ENCODE data around the gene CDKL4. TPM values are rescaled to one million over a fixed set of nuclear protein-coding genes. Genes with fewer than 3 reads are reported as not detected.
A peak's percentile ranks its signal among the peaks of the same experiment; 100 is the strongest.

The CDKL4 gene
- total and polyA plus RNA-seq, 5 donors from 2014 or later, result 0.25 to 1.6 (median 0.43) TPM

- Mint-ChIP-seq H3K4me1 (peaks cover 23 to 33% (median 28%) of the 10 kb centered on the region in 4 donors), H3K27me3 (no peaks in the 10 kb centered on the region), H3K9me3 (no peaks in the 10 kb centered on the region), H3K36me3 (peaks cover 7% of the 10 kb centered on the region), H3K27ac (peak overlapping the region; percentile 75 to 98 (median 75)), H3K4me3 (peak overlapping the region in 1 of 4 donors; percentile 24)
- H3K4me1 ChIP-seq (ENCODE audit: control insufficient read depth, insufficient read depth, low read length, poor library complexity, severe bottlenecking), result peaks cover 22% of the 10 kb centered on the region
- H3K36me3 ChIP-seq (ENCODE audit: control insufficient read depth, insufficient read depth, low read length), result no peaks in the 10 kb centered on the region
- H3K4me3 ChIP-seq (ENCODE audit: low read depth, low read length), result peak overlapping the region; percentile 6
- peak overlapping the region; percentile 60 for H3K27ac ChIP-seq (ENCODE audit: insufficient read depth, low read length, poor library complexity, severe bottlenecking)
- no peaks in the 10 kb centered on the region for H3K9me3 ChIP-seq (ENCODE audit: control insufficient read depth in 2 of 2, low read length in 2 of 2)
- ATAC-seq (ENCODE audit: low read depth in 2 of 2) (peak; percentile 60 to 73), DNase-seq (peak in 2 of 3 donors; percentile 21 to 67)
- no peaks in the 10 kb centered on the region for H3K27me3 ChIP-seq (ENCODE audit: control insufficient read depth, insufficient read depth, low read length)
Measured at GRCh38 chr2:39266139-39266805, 22.5 kb upstream of the CDKL4 start.

- Mint-ChIP-seq H3K9me3 (no peaks in the 10 kb centered on the region), H3K36me3 (peaks cover 10% of the 10 kb centered on the region), H3K4me1 (peaks cover 23 to 33% (median 28%) of the 10 kb centered on the region in 4 donors), H3K27ac (peak overlapping the region in 2 of 3 donors; percentile 77 to 87), H3K4me3 (peak overlapping the region in 3 of 4 donors; percentile 4 to 50 (median 39)), H3K27me3 (no peaks in the 10 kb centered on the region)
- no peaks in the 10 kb centered on the region for H3K27me3 ChIP-seq (ENCODE audit: control insufficient read depth, insufficient read depth, low read length)
- H3K27ac ChIP-seq (ENCODE audit: insufficient read depth, low read length, poor library complexity, severe bottlenecking), result peak overlapping the region; percentile 60
- peak overlapping the region; percentile 52 for H3K4me3 ChIP-seq (ENCODE audit: low read depth, low read length)
- DNase-seq (peak in 1 of 3 donors; percentile 34), ATAC-seq (ENCODE audit: low read depth in 2 of 2) (no peak)
- H3K9me3 ChIP-seq (ENCODE audit: control insufficient read depth in 2 of 2, low read length in 2 of 2), result no peaks in the 10 kb centered on the region
- peaks cover 22% of the 10 kb centered on the region for H3K4me1 ChIP-seq (ENCODE audit: control insufficient read depth, insufficient read depth, low read length, poor library complexity, severe bottlenecking)
- no peaks in the 10 kb centered on the region for H3K36me3 ChIP-seq (ENCODE audit: control insufficient read depth, insufficient read depth, low read length)
Measured at GRCh38 chr2:39265315-39265714, 21.5 kb upstream of the CDKL4 start.

GRCh38 chr2:39264733-39265132 is 21.0 kb upstream of the CDKL4 start:
- Mint-ChIP-seq H3K9me3 (no peaks in the 10 kb centered on the region), H3K27ac (peak overlapping the region; percentile 77 to 93 (median 87)), H3K4me1 (peaks cover 23 to 33% (median 28%) of the 10 kb centered on the region in 4 donors), H3K4me3 (peak overlapping the region in 3 of 4 donors; percentile 4 to 30 (median 19)), H3K27me3 (no peaks in the 10 kb centered on the region), H3K36me3 (peaks cover 13% of the 10 kb centered on the region)
- DNase-seq (peak in 1 of 3 donors; percentile 33), ATAC-seq (ENCODE audit: low read depth in 2 of 2) (peak in 1 of 2 donors; percentile 47)
- Histone ChIP-seq H3K4me1 (ENCODE audit: control insufficient read depth, insufficient read depth, low read length, poor library complexity, severe bottlenecking) (peaks cover 22% of the 10 kb centered on the region), H3K27me3 (ENCODE audit: control insufficient read depth, insufficient read depth, low read length) (no peaks in the 10 kb centered on the region), H3K36me3 (ENCODE audit: control insufficient read depth, insufficient read depth, low read length) (no peaks in the 10 kb centered on the region), H3K27ac (ENCODE audit: insufficient read depth, low read length, poor library complexity, severe bottlenecking) (peak overlapping the region; percentile 60), H3K9me3 (ENCODE audit: control insufficient read depth in 2 of 2, low read length in 2 of 2) (no peaks in the 10 kb centered on the region), H3K4me3 (ENCODE audit: low read depth, low read length) (peak overlapping the region; percentile 52)

GRCh38 chr2:39260087-39260486 is 16.3 kb upstream of the CDKL4 start:
- Mint-ChIP-seq H3K27ac (no peak overlapping the region), H3K9me3 (no peaks in the 10 kb centered on the region), H3K4me3 (no peak overlapping the region), H3K27me3 (no peaks in the 10 kb centered on the region), H3K4me1 (peaks cover 13 to 17% (median 16%) of the 10 kb centered on the region in 4 donors), H3K36me3 (peaks cover 24% of the 10 kb centered on the region)
- Histone ChIP-seq H3K4me3 (ENCODE audit: low read depth, low read length) (no peak overlapping the region), H3K27me3 (ENCODE audit: control insufficient read depth, insufficient read depth, low read length) (no peaks in the 10 kb centered on the region), H3K36me3 (ENCODE audit: control insufficient read depth, insufficient read depth, low read length) (peaks cover 14% of the 10 kb centered on the region), H3K9me3 (ENCODE audit: control insufficient read depth in 2 of 2, low read length in 2 of 2) (no peaks in the 10 kb centered on the region), H3K27ac (ENCODE audit: insufficient read depth, low read length, poor library complexity, severe bottlenecking) (no peak overlapping the region), H3K4me1 (ENCODE audit: control insufficient read depth, insufficient read depth, low read length, poor library complexity, severe bottlenecking) (peaks cover 9% of the 10 kb centered on the region)
- DNase-seq, result no peak
- ATAC-seq (ENCODE audit: low read depth in 2 of 2), result no peak

- H3K36me3 Mint-ChIP-seq, result peaks cover 42% of the 10 kb centered on the region
- H3K27me3 Mint-ChIP-seq, result no peaks in the 10 kb centered on the region
- H3K9me3 Mint-ChIP-seq, result peaks cover 0 to 6% (median 3%) of the 10 kb centered on the region in 7 donors
- peaks cover 0 to 3% (median 0%) of the 10 kb centered on the region in 4 donors for H3K4me1 Mint-ChIP-seq
- no peak for DNase-seq
- H3K27ac Mint-ChIP-seq, result no peak overlapping the region
- no peak for ATAC-seq (ENCODE audit: low read depth in 2 of 2)
- Histone ChIP-seq H3K9me3 (ENCODE audit: control insufficient read depth in 2 of 2, low read length in 2 of 2) (peaks cover 0 to under 1% of the 10 kb centered on the region in 2 experiments), H3K36me3 (ENCODE audit: control insufficient read depth, insufficient read depth, low read length) (peaks cover 30% of the 10 kb centered on the region), H3K27ac (ENCODE audit: insufficient read depth, low read length, poor library complexity, severe bottlenecking) (no peak overlapping the region), H3K4me1 (ENCODE audit: control insufficient read depth, insufficient read depth, low read length, poor library complexity, severe bottlenecking) (no peaks in the 10 kb centered on the region), H3K27me3 (ENCODE audit: control insufficient read depth, insufficient read depth, low read length) (no peaks in the 10 kb centered on the region), H3K4me3 (ENCODE audit: low read depth, low read length) (no peak overlapping the region)
- H3K4me3 Mint-ChIP-seq, result no peak overlapping the region
Measured at GRCh38 chr2:39256040-39256439, 12.3 kb upstream of the CDKL4 start.

GRCh38 chr2:39252888-39253518 is 9.2 kb upstream of the CDKL4 start:
- peak overlapping the region in 1 of 3 donors; percentile 68 for H3K27ac Mint-ChIP-seq
- H3K27ac ChIP-seq (ENCODE audit: insufficient read depth, low read length, poor library complexity, severe bottlenecking), result no peak overlapping the region
- peaks cover 0 to 6% of the 10 kb centered on the region in 2 experiments for H3K9me3 ChIP-seq (ENCODE audit: control insufficient read depth in 2 of 2, low read length in 2 of 2)
- H3K27me3 ChIP-seq (ENCODE audit: control insufficient read depth, insufficient read depth, low read length), result no peaks in the 10 kb centered on the region
- H3K36me3 ChIP-seq (ENCODE audit: control insufficient read depth, insufficient read depth, low read length), result peaks cover 26% of the 10 kb centered on the region
- no peaks in the 10 kb centered on the region for H3K27me3 Mint-ChIP-seq
- peaks cover 0 to 9% (median 3%) of the 10 kb centered on the region in 7 donors for H3K9me3 Mint-ChIP-seq
- DNase-seq, result no peak
- ATAC-seq (ENCODE audit: low read depth in 2 of 2), result no peak
- peaks cover 0 to 5% (median 5%) of the 10 kb centered on the region in 4 donors for H3K4me1 Mint-ChIP-seq
- peaks cover 4% of the 10 kb centered on the region for H3K4me1 ChIP-seq (ENCODE audit: control insufficient read depth, insufficient read depth, low read length, poor library complexity, severe bottlenecking)
- H3K36me3 Mint-ChIP-seq, result peaks cover 38% of the 10 kb centered on the region
- H3K4me3 Mint-ChIP-seq, result no peak overlapping the region
- H3K4me3 ChIP-seq (ENCODE audit: low read depth, low read length), result no peak overlapping the region

GRCh38 chr2:39247512-39248043 is 3.8 kb upstream of the CDKL4 start:
- peaks cover 18% of the 10 kb centered on the region for H3K36me3 Mint-ChIP-seq
- peaks cover 11% of the 10 kb centered on the region for H3K36me3 ChIP-seq (ENCODE audit: control insufficient read depth, insufficient read depth, low read length)
- ATAC-seq (ENCODE audit: low read depth in 2 of 2) (no peak), DNase-seq (no peak)
- H3K27me3 Mint-ChIP-seq, result no peaks in the 10 kb centered on the region
- H3K4me1 Mint-ChIP-seq, result peaks cover 10 to 23% (median 19%) of the 10 kb centered on the region in 4 donors
- no peak overlapping the region for H3K27ac ChIP-seq (ENCODE audit: insufficient read depth, low read length, poor library complexity, severe bottlenecking)
- no peaks in the 10 kb centered on the region for H3K27me3 ChIP-seq (ENCODE audit: control insufficient read depth, insufficient read depth, low read length)
- no peak overlapping the region for H3K4me3 Mint-ChIP-seq
- peaks cover 12% of the 10 kb centered on the region for H3K4me1 ChIP-seq (ENCODE audit: control insufficient read depth, insufficient read depth, low read length, poor library complexity, severe bottlenecking)
- H3K27ac Mint-ChIP-seq, result no peak overlapping the region
- peaks cover 0 to 6% of the 10 kb centered on the region in 2 experiments for H3K9me3 ChIP-seq (ENCODE audit: control insufficient read depth in 2 of 2, low read length in 2 of 2)
- peaks cover 0 to 9% (median 3%) of the 10 kb centered on the region in 7 donors for H3K9me3 Mint-ChIP-seq
- H3K4me3 ChIP-seq (ENCODE audit: low read depth, low read length), result no peak overlapping the region
